HG03469 (cell line): ENCODE measurements around the gene MED13L.
"Not testable (repeated sequence)": the region's sequence is repeated elsewhere in the genome, so short reads cannot be mapped to it uniquely, and the experiment has no call there.

Experiments
- ATAC-seq: cut with Tn5 transposase; IDR thresholded peaks from one replicate; pipeline ENCODE4 v1.9.1; 2021; ENCODE audit warnings: mild to moderate bottlenecking, moderate library complexity, moderate number of reproducible peaks; ENCODE audit not compliant: unreplicated experiment

The MED13L gene

GRCh38 chr12:116249938-116250337 lies 27.6 kb downstream of the MED13L start:
- no peak for ATAC-seq

GRCh38 chr12:116248930-116249329 lies 28.6 kb downstream of the MED13L start:
- ATAC-seq = no peak

- no peak for ATAC-seq
Observed at GRCh38 chr12:116248433-116248832, 29.1 kb downstream of the MED13L start.

GRCh38 chr12:116247377-116247776 lies 30.1 kb downstream of the MED13L start:
- no peak for ATAC-seq

GRCh38 chr12:116246490-116247179 lies 30.9 kb downstream of the MED13L start:
- no peak for ATAC-seq

- no peak for ATAC-seq
Observed at GRCh38 chr12:116245189-116245588, 32.3 kb downstream of the MED13L start.

- ATAC-seq = no peak
Observed at GRCh38 chr12:116244474-116245090, 32.9 kb downstream of the MED13L start.

GRCh38 chr12:116244001-116244400 lies 33.5 kb downstream of the MED13L start:
- ATAC-seq = no peak

- no peak for ATAC-seq
Observed at GRCh38 chr12:116242740-116243139, 34.8 kb downstream of the MED13L start.

GRCh38 chr12:116241157-116241759 lies 36.2 kb downstream of the MED13L start:
- ATAC-seq = no peak

- not testable (repeated sequence) for ATAC-seq
Observed at GRCh38 chr12:116238570-116239119, 38.8 kb downstream of the MED13L start.

- ATAC-seq = no peak
Observed at GRCh38 chr12:116238149-116238548, 39.3 kb downstream of the MED13L start.

GRCh38 chr12:116236976-116237375 lies 40.5 kb downstream of the MED13L start:
- ATAC-seq = no peak

GRCh38 chr12:116236148-116236731 lies 41.3 kb downstream of the MED13L start:
- ATAC-seq = no peak

- not testable (repeated sequence) for ATAC-seq
Observed at GRCh38 chr12:116234148-116234547, 43.3 kb downstream of the MED13L start.

GRCh38 chr12:116233669-116234068 lies 43.8 kb downstream of the MED13L start:
- ATAC-seq = no peak

GRCh38 chr12:116227811-116228210 lies 49.7 kb downstream of the MED13L start:
- ATAC-seq = no peak

- ATAC-seq = no peak
Observed at GRCh38 chr12:116226026-116226425, 51.5 kb downstream of the MED13L start.

- ATAC-seq = no peak
Observed at GRCh38 chr12:116222358-116222757, 55.1 kb downstream of the MED13L start.

- no peak for ATAC-seq
Observed at GRCh38 chr12:116220756-116221155, 56.7 kb downstream of the MED13L start.

- ATAC-seq = no peak
Observed at GRCh38 chr12:116217045-116217735, 60.3 kb downstream of the MED13L start.
